HG03060 (cell line): ENCODE results near the gene PPP1R16B.

ENCODE experiments used
- ATAC-seq: cut with Tn5 transposase; IDR thresholded peaks from one replicate; pipeline ENCODE4 v1.9.1; 2021; ENCODE audit warnings: low read depth, moderate number of reproducible peaks; ENCODE audit not compliant: unreplicated experiment

Gene PPP1R16B

GRCh38 chr20:38805502-38805957, at the start of gene PPP1R16B:
Gene PPP1R16B, plus strand, starts transcription at chr20:38805697. Its CDS starts 30,229 bp downstream, at chr20:38835926.
- ATAC-seq: no peak

GRCh38 chr20:38757145-38757775, 48.2 kb upstream of the PPP1R16B start:
- ATAC-seq: no peak

GRCh38 chr20:38759106-38759505, 46.4 kb upstream of the PPP1R16B start:
- ATAC-seq: no peak

GRCh38 chr20:38760978-38761377, 44.5 kb upstream of the PPP1R16B start:
- ATAC-seq: no peak

GRCh38 chr20:38762174-38762573, 43.3 kb upstream of the PPP1R16B start:
- no peak for ATAC-seq

- ATAC-seq: no peak
These were observed 41.9 kb upstream of the PPP1R16B start for GRCh38 chr20:38763616-38764015.

- no peak for ATAC-seq
These were observed 40.8 kb upstream of the PPP1R16B start for GRCh38 chr20:38764567-38765318.

- no peak for ATAC-seq
These were observed 39.4 kb upstream of the PPP1R16B start for GRCh38 chr20:38766071-38766470.

- ATAC-seq: no peak
These were observed 35.9 kb upstream of the PPP1R16B start for GRCh38 chr20:38769376-38770295.

- ATAC-seq: no peak
These were observed 35.0 kb upstream of the PPP1R16B start for GRCh38 chr20:38770546-38770945.

- ATAC-seq: no peak
These were observed 34.5 kb upstream of the PPP1R16B start for GRCh38 chr20:38770970-38771369.

- ATAC-seq: no peak
These were observed 33.9 kb upstream of the PPP1R16B start for GRCh38 chr20:38771621-38772020.

- no peak for ATAC-seq
These were observed 31.3 kb upstream of the PPP1R16B start for GRCh38 chr20:38774167-38774566.

GRCh38 chr20:38776363-38776762, 29.1 kb upstream of the PPP1R16B start:
- no peak for ATAC-seq

GRCh38 chr20:38779247-38780097, 26.0 kb upstream of the PPP1R16B start:
- no peak for ATAC-seq

GRCh38 chr20:38782275-38782674, 23.2 kb upstream of the PPP1R16B start:
- ATAC-seq: no peak

GRCh38 chr20:38787870-38788269, 17.6 kb upstream of the PPP1R16B start:
- ATAC-seq: no peak

- ATAC-seq: no peak
These were observed 15.8 kb upstream of the PPP1R16B start for GRCh38 chr20:38789503-38790199.
